Coronary artery (tissue), 2 donors: Measurements from ENCODE around the gene VEPH1.
A peak's percentile ranks its signal among the peaks of the same experiment; 100 is the strongest.

Experiments
- DNase-seq: peaks from one replicate; pipeline ENCODE4 v3.0.0-alpha.2; 2017; ENCODE audit warnings: low spot score
- H3K27ac ChIP-seq, 2 donors: fragments of 200-600 bp; sonication (generic); one replicate each; pipeline ENCODE4 v1.5.1; 2016 to 2019
- H3K4me3 ChIP-seq: fragments of 200-600 bp; sonication (generic); 2 replicates; pipeline ENCODE4 v1.5.1; 2016; ENCODE audit warnings: mild to moderate bottlenecking, moderate library complexity
- CTCF ChIP-seq: fragments of 200-600 bp; sonication (generic); IDR thresholded peaks from one replicate; pipeline ENCODE4 v1.5.1; 2019; ENCODE audit warnings: antibody characterized with exemption

The VEPH1 gene

GRCh38 chr3:157513585-157513984, 10.4 kb upstream of the VEPH1 start:
- no peak for DNase-seq
- H3K4me3 ChIP-seq = no peak overlapping the region
- H3K27ac ChIP-seq = no peak overlapping the region

GRCh38 chr3:157512534-157512933, 9.3 kb upstream of the VEPH1 start:
- TF ChIP-seq CTCF = no peak
- Histone ChIP-seq H3K4me3 (no peak overlapping the region), H3K27ac (no peak overlapping the region)
- DNase-seq = no peak

More at GRCh38 chr3:157513585-157513984, 10.4 kb upstream of the VEPH1 start:
- no peak for TF ChIP-seq CTCF

- DNase-seq = no peak
- TF ChIP-seq CTCF = no peak
- no peak overlapping the region for H3K4me3 ChIP-seq
Measured at GRCh38 chr3:157508461-157508860, 5.2 kb upstream of the VEPH1 start.

GRCh38 chr3:157501863-157502262, 1.4 kb downstream of the VEPH1 start:
- H3K4me3 ChIP-seq = no peak overlapping the region
- H3K27ac ChIP-seq = no peak overlapping the region
- no peak for DNase-seq
- TF ChIP-seq CTCF = no peak

More at GRCh38 chr3:157508461-157508860, 5.2 kb upstream of the VEPH1 start:
- H3K27ac ChIP-seq = no peak overlapping the region

GRCh38 chr3:157500232-157500631, 3.0 kb downstream of the VEPH1 start:
- no peak for DNase-seq
- peak overlapping the region; percentile 62 for H3K4me3 ChIP-seq
- no peak overlapping the region for H3K27ac ChIP-seq
- no peak for TF ChIP-seq CTCF

- no peak for DNase-seq
- Histone ChIP-seq H3K27ac (no peak overlapping the region), H3K4me3 (peak overlapping the region; percentile 62)
- TF ChIP-seq CTCF = no peak
Measured at GRCh38 chr3:157499342-157499963, 3.8 kb downstream of the VEPH1 start.

GRCh38 chr3:157498371-157498770, 4.8 kb downstream of the VEPH1 start:
- no peak for DNase-seq
- Histone ChIP-seq H3K4me3 (no peak overlapping the region), H3K27ac (no peak overlapping the region)
- no peak for TF ChIP-seq CTCF
